ENCODE measurements around the gene KRTAP5-7.

The KRTAP5-7 gene

DNA sequence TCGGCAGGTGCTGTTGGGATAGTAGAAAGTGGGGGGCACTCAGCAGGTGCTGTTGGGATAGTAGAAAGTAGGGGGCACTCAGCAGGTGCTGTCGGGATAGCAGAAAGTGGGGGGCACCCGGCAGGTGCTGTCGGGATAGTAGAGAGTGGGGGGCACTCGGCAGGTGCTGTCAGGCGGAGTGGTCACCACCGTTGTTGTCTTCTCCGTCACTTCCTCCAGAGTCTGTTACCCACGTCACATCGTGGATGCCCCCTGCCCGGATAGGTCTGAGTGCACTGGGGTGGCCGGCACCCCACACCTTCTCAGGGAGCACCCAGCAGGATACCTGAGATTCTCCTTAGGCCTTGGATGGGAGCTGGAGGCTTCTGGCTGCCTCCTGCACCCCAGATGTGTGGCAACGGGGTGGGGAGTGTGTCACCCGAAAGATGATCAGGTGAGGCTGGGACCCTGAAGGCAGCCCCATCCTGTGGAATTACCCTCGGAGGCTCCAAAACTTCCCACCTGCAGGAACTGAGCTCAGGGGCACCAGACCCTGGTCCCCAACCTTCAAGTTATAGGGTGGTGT lies 24.1 kb upstream of the KRTAP5-7 start:
- H3K27me3 ChIP-seq (replicated peaks; ENCODE audit: control insufficient read depth, insufficient read depth, low read length): no peaks in the 10 kb centered on the region
- no peak overlapping the region for H3K4me3 ChIP-seq (replicated peaks; ENCODE audit: low read depth, low read length)
- H3K36me3 ChIP-seq (ENCODE audit: control insufficient read depth, insufficient read depth, low read length): peaks cover 22% of the 10 kb centered on the region
- TF ChIP-seq, protein P1, sequence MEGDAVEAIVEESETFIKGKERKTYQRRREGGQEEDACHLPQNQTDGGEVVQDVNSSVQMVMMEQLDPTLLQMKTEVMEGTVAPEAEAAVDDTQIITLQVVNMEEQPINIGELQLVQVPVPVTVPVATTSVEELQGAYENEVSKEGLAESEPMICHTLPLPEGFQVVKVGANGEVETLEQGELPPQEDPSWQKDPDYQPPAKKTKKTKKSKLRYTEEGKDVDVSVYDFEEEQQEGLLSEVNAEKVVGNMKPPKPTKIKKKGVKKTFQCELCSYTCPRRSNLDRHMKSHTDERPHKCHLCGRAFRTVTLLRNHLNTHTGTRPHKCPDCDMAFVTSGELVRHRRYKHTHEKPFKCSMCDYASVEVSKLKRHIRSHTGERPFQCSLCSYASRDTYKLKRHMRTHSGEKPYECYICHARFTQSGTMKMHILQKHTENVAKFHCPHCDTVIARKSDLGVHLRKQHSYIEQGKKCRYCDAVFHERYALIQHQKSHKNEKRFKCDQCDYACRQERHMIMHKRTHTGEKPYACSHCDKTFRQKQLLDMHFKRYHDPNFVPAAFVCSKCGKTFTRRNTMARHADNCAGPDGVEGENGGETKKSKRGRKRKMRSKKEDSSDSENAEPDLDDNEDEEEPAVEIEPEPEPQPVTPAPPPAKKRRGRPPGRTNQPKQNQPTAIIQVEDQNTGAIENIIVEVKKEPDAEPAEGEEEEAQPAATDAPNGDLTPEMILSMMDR (IDR thresholded peaks at IDR 0.05; ENCODE audit: insufficient read depth, low read length, poor library complexity, severe bottlenecking): no peak
- no peak for DNase-seq (ENCODE audit: extremely low read depth, insufficient read length)

- DNase-seq (ENCODE audit: extremely low read depth, insufficient read length): no peak
- TF ChIP-seq, protein P1 (IDR thresholded peaks at IDR 0.05; ENCODE audit: insufficient read depth, low read length, poor library complexity, severe bottlenecking): no peak
- Histone ChIP-seq H3K27me3 (replicated peaks; ENCODE audit: control insufficient read depth, insufficient read depth, low read length) (no peaks in the 10 kb centered on the region), H3K36me3 (ENCODE audit: control insufficient read depth, insufficient read depth, low read length) (peaks cover 16% of the 10 kb centered on the region), H3K4me3 (replicated peaks; ENCODE audit: low read depth, low read length) (no peak overlapping the region)
Measured at GRCh38 chr11:71504531-71504930, 22.5 kb upstream of the KRTAP5-7 start.

- H3K27me3 ChIP-seq (replicated peaks; ENCODE audit: control insufficient read depth, insufficient read depth, low read length): no peaks in the 10 kb centered on the region
- TF ChIP-seq, protein P1 (IDR thresholded peaks at IDR 0.05; ENCODE audit: insufficient read depth, low read length, poor library complexity, severe bottlenecking): no peak
- peaks cover 13% of the 10 kb centered on the region for H3K36me3 ChIP-seq (ENCODE audit: control insufficient read depth, insufficient read depth, low read length)
- no peak overlapping the region for H3K4me3 ChIP-seq (replicated peaks; ENCODE audit: low read depth, low read length)
- DNase-seq (ENCODE audit: extremely low read depth, insufficient read length): no peak
Measured at GRCh38 chr11:71505001-71505400, 22.1 kb upstream of the KRTAP5-7 start.

DNA sequence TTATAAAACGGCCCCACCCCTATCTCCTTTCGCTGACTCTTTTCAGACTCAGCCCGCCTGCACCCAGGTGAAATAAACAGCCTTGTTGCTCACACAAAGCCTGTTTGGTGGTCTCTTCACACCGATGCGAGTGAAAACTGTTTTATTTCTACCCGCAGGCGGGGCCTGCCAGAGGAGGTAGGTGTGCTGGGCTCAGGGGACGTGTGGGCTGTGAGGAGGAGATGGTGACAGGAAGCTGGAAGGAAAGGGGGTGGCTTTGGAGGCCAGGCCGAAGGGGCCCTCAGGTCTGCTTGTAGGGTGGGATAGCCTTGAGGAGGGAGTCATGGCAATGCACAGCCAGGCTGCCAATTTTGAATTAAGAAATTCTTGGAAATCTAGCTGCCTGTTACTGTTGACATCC lies 21.3 kb upstream of the KRTAP5-7 start:
- H3K27me3 ChIP-seq (replicated peaks; ENCODE audit: control insufficient read depth, insufficient read depth, low read length): no peaks in the 10 kb centered on the region
- TF ChIP-seq, protein P1 (IDR thresholded peaks at IDR 0.05; ENCODE audit: insufficient read depth, low read length, poor library complexity, severe bottlenecking): no peak
- no peak for DNase-seq (ENCODE audit: extremely low read depth, insufficient read length)
- peaks cover 10% of the 10 kb centered on the region for H3K36me3 ChIP-seq (ENCODE audit: control insufficient read depth, insufficient read depth, low read length)
- no peak overlapping the region for H3K4me3 ChIP-seq (replicated peaks; ENCODE audit: low read depth, low read length)

GRCh38 chr11:71507102-71507501 lies 20.0 kb upstream of the KRTAP5-7 start:
- TF ChIP-seq, protein P1 (IDR thresholded peaks at IDR 0.05; ENCODE audit: insufficient read depth, low read length, poor library complexity, severe bottlenecking): no peak
- no peak overlapping the region for H3K4me3 ChIP-seq (replicated peaks; ENCODE audit: low read depth, low read length)
- H3K27me3 ChIP-seq (replicated peaks; ENCODE audit: control insufficient read depth, insufficient read depth, low read length): no peaks in the 10 kb centered on the region
- DNase-seq (ENCODE audit: extremely low read depth, insufficient read length): no peak
- H3K36me3 ChIP-seq (ENCODE audit: control insufficient read depth, insufficient read depth, low read length): peaks cover 5% of the 10 kb centered on the region
